ENCODE results near the gene GSTT4. TPM values are rescaled to one million over a fixed set of nuclear protein-coding genes. Genes with fewer than 3 reads are reported as not detected.
A peak's percentile ranks its signal among the peaks of the same experiment; 100 is the strongest.

The GSTT4 gene
- total and polyA plus RNA-seq, 2 of the 13 experiments (the other 11 are each of a cell fraction or from before 2014, with no cell fraction given): 0.59 to 0.62 TPM

GRCh38 chr22:24009227-24010017 lies 4.2 kb upstream of the GSTT4 start (continued):
- TF ChIP-seq ARID4A (CRISPR knock-in tag; IDR thresholded peaks at IDR 0.05; ENCODE audit: borderline replicate concordance): peak; percentile 34; the same call in 1 of the 2 replicates
- no peak for TF ChIP-seq STAT5B (CRISPR knock-in tag; IDR thresholded peaks at IDR 0.05)
- no peak for TF ChIP-seq ZNF326 (CRISPR knock-in tag; IDR thresholded peaks at IDR 0.05; ENCODE audit: borderline replicate concordance)
- TF ChIP-seq DDIT3 (CRISPR knock-in tag; IDR thresholded peaks at IDR 0.05): no peak
- peak; percentile 98 for TF ChIP-seq HMGXB3 (CRISPR knock-in tag; IDR thresholded peaks at IDR 0.05; ENCODE audit: borderline replicate concordance)
- TF ChIP-seq HNRNPK (IDR thresholded peaks at IDR 0.05; ENCODE audit: low read depth, low read length, poor library complexity, severe bottlenecking): no peak
- 0 out of 2 replicates have a peak, but pooled peaks have one; percentile 10 for TF ChIP-seq ZFP90 (CRISPR knock-in tag; IDR thresholded peaks at IDR 0.05; ENCODE audit: borderline replicate concordance)
- TF ChIP-seq HOXA3 (CRISPR knock-in tag; IDR thresholded peaks at IDR 0.05): peak; percentile 31; the same call in 1 of the 2 replicates
- TF ChIP-seq ZNF362 (CRISPR knock-in tag; IDR thresholded peaks at IDR 0.05; ENCODE audit: borderline replicate concordance): no peak
- TF ChIP-seq RXRB (CRISPR knock-in tag; IDR thresholded peaks at IDR 0.05; ENCODE audit: borderline replicate concordance): 0 out of 2 replicates have a peak, but pooled peaks have one; percentile 11
- TF ChIP-seq ZXDC (CRISPR knock-in tag; IDR thresholded peaks at IDR 0.05): no peak
- TF ChIP-seq ARID3A (IDR thresholded peaks at IDR 0.05; ENCODE audit: low read depth, low read length): peak; percentile 41; the same call in 1 of the 2 replicates

Data from HepG2 (cell line).